K562 (cell line): Measurements from ENCODE around the gene TALDO1. TPM values are rescaled to one million over a fixed set of nuclear protein-coding genes. Genes with fewer than 3 reads are reported as not detected.

Experiments used
- ILF3 ChIP-seq: fragments of 450-650 bp; IDR thresholded peaks from 2 replicates; pipeline ENCODE4 v1.6.1; 2018; ENCODE audit warnings: antibody characterized with exemption, mild to moderate bottlenecking, moderate library complexity, borderline replicate concordance
- IRF2 ChIP-seq: sonication (generic); formaldehyde crosslinking; IDR thresholded peaks from 2 replicates; pipeline ENCODE4 v1.8.1; 2022; ENCODE audit warnings: mild to moderate bottlenecking, missing genetic modification reagents
- KLF16 ChIP-seq: IDR thresholded peaks from 2 replicates; pipeline ENCODE4 v1.6.1; 2016; ENCODE audit warnings: antibody characterized with exemption
- NR2C2 ChIP-seq, 2 experiments: fragments of 200-800 bp in 1 of 2; sonication (Bioruptor generic) in 1 of 2; sonication (generic) in 1 of 2; formaldehyde crosslinking in 1 of 2; IDR thresholded peaks; 2 replicates each; pipeline versions ENCODE4 v1.6.1 to v1.8.0; 2016 to 2022; ENCODE audit warnings: mild to moderate bottlenecking in 1 of 2, missing compliant biosample characterization in 1 of 2, missing genetic modification characterization in 1 of 2, missing genetic modification reagents in 1 of 2
- PHF8 ChIP-seq: fragments of 200-600 bp; sonication (generic); IDR thresholded peaks from 2 replicates; pipeline ENCODE4 v1.6.1; 2012; ENCODE audit warnings: mixed run types, mild to moderate bottlenecking, inconsistent platforms, low read length, moderate library complexity, borderline replicate concordance
- SUPT5H ChIP-seq: fragments of 450-650 bp; IDR thresholded peaks from 2 replicates; pipeline ENCODE4 v1.6.1; 2016
- polyA plus RNA-seq, 8 experiments: library from polyadenylated mRNA; depleted of rRNA in 4 of 8; stranded (reverse) in 5 of 8; unstranded in 3 of 8; fragments of >200 nt; fragmentation: Nextera tagmentation in 2 of 8; fragmentation: Illumina TruSeq in 1 of 8; extraction: Ambion mirVana in 2 of 8; extraction: Trizol in 1 of 8; gene quantifications; 2 replicates each; pipeline versions ENCODE4 v1.2.1 to v1.2.3, GENCODE V29; 2011 to 2014; ENCODE audit warnings: inconsistent platforms in 1 of 8, missing spikeins in 1 of 8
- total RNA-seq, 7 experiments: library from RNA; depleted of rRNA in 6 of 7; stranded (reverse); fragments of >200 nt in 6 of 7; fragmentation: Illumina TruSeq in 2 of 7; extraction: Trizol in 2 of 7; gene quantifications; 2 replicates each; pipeline versions ENCODE4 v1.2.1 to v1.2.3, GENCODE V29; 2011 to 2021; ENCODE audit warnings: low replicate concordance in 1 of 7
- TF ChIP-seq, protein P1 (sequence below), 2 experiments: fragments of 450-650 bp; formaldehyde crosslinking in 1 of 2; IDR thresholded peaks; 2 replicates each; pipeline versions ENCODE4 v1.4.0 to v1.6.1; 2014 to 2020; ENCODE audit warnings: mild to moderate bottlenecking in 2 of 2, borderline replicate concordance in 1 of 2, low read depth in 1 of 2
- TF ChIP-seq, protein P2 (sequence below), 2 experiments: fragments of 450-650 bp; conservative IDR thresholded peaks; 2 replicates each; pipeline ENCODE4 v1.6.1; 2017; ENCODE audit warnings: mild to moderate bottlenecking in 2 of 2, moderate library complexity in 2 of 2
- TF ChIP-seq, protein P3 (sequence below), 3 experiments: fragments of 200-800 bp in 1 of 3; sonication (Bioruptor generic) in 1 of 3; sonication (generic) in 1 of 3; formaldehyde crosslinking in 1 of 3; IDR thresholded peaks; 2 replicates each; pipeline versions ENCODE4 v1.6.1 to v1.8.0; 2016 to 2022; ENCODE audit warnings: mild to moderate bottlenecking in 2 of 3, missing compliant biosample characterization in 2 of 3, missing genetic modification characterization in 2 of 3, missing genetic modification reagents in 1 of 3
- TF ChIP-seq, protein P4 (sequence below): sonication (generic); formaldehyde crosslinking; IDR thresholded peaks from 2 replicates; pipeline ENCODE4 v1.9.0; 2022; ENCODE audit warnings: mild to moderate bottlenecking, missing genetic modification reagents

TALDO1 gene
- total and polyA plus RNA-seq, 9 of the 15 experiments (the other 6 are each of a cell fraction or from before 2014, with no cell fraction given) = 260 to 541 (median 441) TPM

DNA sequence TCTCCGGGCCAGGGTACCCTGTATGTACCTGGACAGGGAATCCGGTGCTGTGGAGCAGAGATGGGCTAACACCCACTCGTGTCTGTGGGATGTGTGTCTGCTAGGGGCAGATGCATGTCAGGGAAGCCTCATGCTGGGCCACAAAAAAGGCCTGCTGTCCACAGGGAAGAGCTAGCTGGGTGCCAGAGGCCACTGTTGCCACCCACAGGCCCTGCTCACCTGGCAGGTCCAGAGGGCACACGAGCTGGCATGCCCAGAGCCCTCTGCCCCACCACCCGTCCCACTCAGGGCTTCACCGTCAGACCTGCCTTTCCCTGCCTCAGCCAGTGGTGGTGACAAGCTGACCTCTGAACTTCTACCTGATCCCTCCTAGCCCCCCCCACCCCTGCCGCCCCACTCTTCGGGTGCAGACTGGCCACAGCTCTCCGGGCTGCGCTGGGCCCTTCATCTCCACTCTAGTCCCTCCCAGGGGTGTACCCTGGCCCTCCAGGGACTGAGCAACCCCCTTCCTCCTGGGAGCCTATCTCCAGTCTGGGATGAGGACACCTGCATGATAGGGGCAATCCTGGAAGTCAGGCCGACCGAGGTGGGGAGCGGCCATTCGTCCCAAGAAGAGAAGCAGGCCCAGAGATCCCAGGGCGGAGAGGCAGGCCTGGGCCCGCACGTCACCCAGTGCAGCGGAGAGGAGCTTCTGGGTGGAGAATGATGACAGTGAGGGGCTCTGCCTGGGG, 49.5 kb downstream of the TALDO1 start (continued):
- TF ChIP-seq, protein P1, sequence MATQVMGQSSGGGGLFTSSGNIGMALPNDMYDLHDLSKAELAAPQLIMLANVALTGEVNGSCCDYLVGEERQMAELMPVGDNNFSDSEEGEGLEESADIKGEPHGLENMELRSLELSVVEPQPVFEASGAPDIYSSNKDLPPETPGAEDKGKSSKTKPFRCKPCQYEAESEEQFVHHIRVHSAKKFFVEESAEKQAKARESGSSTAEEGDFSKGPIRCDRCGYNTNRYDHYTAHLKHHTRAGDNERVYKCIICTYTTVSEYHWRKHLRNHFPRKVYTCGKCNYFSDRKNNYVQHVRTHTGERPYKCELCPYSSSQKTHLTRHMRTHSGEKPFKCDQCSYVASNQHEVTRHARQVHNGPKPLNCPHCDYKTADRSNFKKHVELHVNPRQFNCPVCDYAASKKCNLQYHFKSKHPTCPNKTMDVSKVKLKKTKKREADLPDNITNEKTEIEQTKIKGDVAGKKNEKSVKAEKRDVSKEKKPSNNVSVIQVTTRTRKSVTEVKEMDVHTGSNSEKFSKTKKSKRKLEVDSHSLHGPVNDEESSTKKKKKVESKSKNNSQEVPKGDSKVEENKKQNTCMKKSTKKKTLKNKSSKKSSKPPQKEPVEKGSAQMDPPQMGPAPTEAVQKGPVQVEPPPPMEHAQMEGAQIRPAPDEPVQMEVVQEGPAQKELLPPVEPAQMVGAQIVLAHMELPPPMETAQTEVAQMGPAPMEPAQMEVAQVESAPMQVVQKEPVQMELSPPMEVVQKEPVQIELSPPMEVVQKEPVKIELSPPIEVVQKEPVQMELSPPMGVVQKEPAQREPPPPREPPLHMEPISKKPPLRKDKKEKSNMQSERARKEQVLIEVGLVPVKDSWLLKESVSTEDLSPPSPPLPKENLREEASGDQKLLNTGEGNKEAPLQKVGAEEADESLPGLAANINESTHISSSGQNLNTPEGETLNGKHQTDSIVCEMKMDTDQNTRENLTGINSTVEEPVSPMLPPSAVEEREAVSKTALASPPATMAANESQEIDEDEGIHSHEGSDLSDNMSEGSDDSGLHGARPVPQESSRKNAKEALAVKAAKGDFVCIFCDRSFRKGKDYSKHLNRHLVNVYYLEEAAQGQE (IDR thresholded peaks at IDR 0.05; ENCODE audit: borderline replicate concordance) = no peak
- TF ChIP-seq, protein P1 (CRISPR knock-in tag; IDR thresholded peaks at IDR 0.05; ENCODE audit: low read depth) = no peak
- TF ChIP-seq NR2C2 (CRISPR knock-in tag; IDR thresholded peaks at IDR 0.05) = 0 out of 2 replicates have a peak, but pooled peaks have one; percentile 14
- peak; percentile 49 for TF ChIP-seq NR2C2 (tag; IDR thresholded peaks at IDR 0.05)
- TF ChIP-seq PHF8 = no peak
- TF ChIP-seq ILF3 = no peak
- no peak for TF ChIP-seq KLF16
- TF ChIP-seq, protein P2, sequence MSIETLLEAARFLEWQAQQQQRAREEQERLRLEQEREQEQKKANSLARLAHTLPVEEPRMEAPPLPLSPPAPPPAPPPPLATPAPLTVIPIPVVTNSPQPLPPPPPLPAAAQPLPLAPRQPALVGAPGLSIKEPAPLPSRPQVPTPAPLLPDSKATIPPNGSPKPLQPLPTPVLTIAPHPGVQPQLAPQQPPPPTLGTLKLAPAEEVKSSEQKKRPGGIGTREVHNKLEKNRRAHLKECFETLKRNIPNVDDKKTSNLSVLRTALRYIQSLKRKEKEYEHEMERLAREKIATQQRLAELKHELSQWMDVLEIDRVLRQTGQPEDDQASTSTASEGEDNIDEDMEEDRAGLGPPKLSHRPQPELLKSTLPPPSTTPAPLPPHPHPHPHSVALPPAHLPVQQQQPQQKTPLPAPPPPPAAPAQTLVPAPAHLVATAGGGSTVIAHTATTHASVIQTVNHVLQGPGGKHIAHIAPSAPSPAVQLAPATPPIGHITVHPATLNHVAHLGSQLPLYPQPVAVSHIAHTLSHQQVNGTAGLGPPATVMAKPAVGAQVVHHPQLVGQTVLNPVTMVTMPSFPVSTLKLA (conservative IDR thresholded peaks at IDR 0.05) = 0 out of 4 replicates have a peak, but pooled peaks of 1 of the 2 experiments have one; percentile 15
- TF ChIP-seq, protein P3, sequence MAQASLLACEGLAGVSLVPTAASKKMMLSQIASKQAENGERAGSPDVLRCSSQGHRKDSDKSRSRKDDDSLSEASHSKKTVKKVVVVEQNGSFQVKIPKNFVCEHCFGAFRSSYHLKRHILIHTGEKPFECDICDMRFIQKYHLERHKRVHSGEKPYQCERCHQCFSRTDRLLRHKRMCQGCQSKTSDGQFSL (CRISPR knock-in tag; IDR thresholded peaks at IDR 0.05) = peak; percentile 69; the same call in 1 of the 2 replicates
- TF ChIP-seq, protein P3 (tag; IDR thresholded peaks at IDR 0.05) = no peak
- 0 out of 2 replicates have a peak, but pooled peaks have one; percentile 4 for TF ChIP-seq SUPT5H
- TF ChIP-seq, protein P4, sequence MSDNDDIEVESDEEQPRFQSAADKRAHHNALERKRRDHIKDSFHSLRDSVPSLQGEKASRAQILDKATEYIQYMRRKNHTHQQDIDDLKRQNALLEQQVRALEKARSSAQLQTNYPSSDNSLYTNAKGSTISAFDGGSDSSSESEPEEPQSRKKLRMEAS = peak; percentile 1; the same call in 1 of the 2 replicates
- no peak for TF ChIP-seq IRF2 (CRISPR knock-in tag)
